Nephron (organoid): ENCODE results near the gene RHOJ.
A peak's percentile ranks its signal among the peaks of the same experiment; 100 is the strongest.

ENCODE experiments used
- H3K27ac Mint-ChIP-seq, 3 experiments: 2 replicates each; pipeline ENCODE4 v1.8.0; 2020; ENCODE audit warnings: mixed read lengths in 3 of 3, mild to moderate bottlenecking in 2 of 3, moderate library complexity in 1 of 3
- H3K27me3 Mint-ChIP-seq: 2 replicates; pipeline ENCODE4 v1.8.0; 2021; ENCODE audit warnings: low read depth, mild to moderate bottlenecking, moderate library complexity, mixed read lengths
- H3K36me3 Mint-ChIP-seq: 2 replicates; pipeline ENCODE4 v1.8.0; 2020; ENCODE audit warnings: low read depth, mixed read lengths
- H3K4me1 Mint-ChIP-seq: 2 replicates; pipeline ENCODE4 v1.8.0; 2020; ENCODE audit warnings: mixed read lengths
- H3K4me3 Mint-ChIP-seq, 3 experiments: 2 replicates each; pipeline ENCODE4 v1.8.0; 2020; ENCODE audit warnings: mild to moderate bottlenecking in 3 of 3, mixed read lengths in 3 of 3, moderate library complexity in 2 of 3
- H3K9me3 Mint-ChIP-seq: 2 replicates; pipeline ENCODE4 v1.8.0; 2020; ENCODE audit warnings: mixed read lengths
- TF ChIP-seq, protein P1 (sequence below), 3 experiments: fragments of 200-600 bp; sonication (generic); IDR thresholded peaks; one replicate each; pipeline ENCODE4 v1.5.0; 2021; ENCODE audit warnings: antibody characterized with exemption in 3 of 3; ENCODE audit not compliant: unreplicated experiment in 3 of 3

The RHOJ gene

GRCh38 chr14:63266106-63266505 is 61.9 kb downstream of the RHOJ start:
- H3K4me1 Mint-ChIP-seq: peaks cover 32% of the 10 kb centered on the region
- no peaks in the 10 kb centered on the region for H3K27me3 Mint-ChIP-seq
- H3K9me3 Mint-ChIP-seq: peaks cover 8% of the 10 kb centered on the region
- peak overlapping the region in 2 of 3 experiments; percentile 49 to 69 for H3K27ac Mint-ChIP-seq
- peaks cover 10% of the 10 kb centered on the region for H3K36me3 Mint-ChIP-seq
- H3K4me3 Mint-ChIP-seq: peak overlapping the region in 1 of 3 experiments; percentile 14
- TF ChIP-seq, protein P1, sequence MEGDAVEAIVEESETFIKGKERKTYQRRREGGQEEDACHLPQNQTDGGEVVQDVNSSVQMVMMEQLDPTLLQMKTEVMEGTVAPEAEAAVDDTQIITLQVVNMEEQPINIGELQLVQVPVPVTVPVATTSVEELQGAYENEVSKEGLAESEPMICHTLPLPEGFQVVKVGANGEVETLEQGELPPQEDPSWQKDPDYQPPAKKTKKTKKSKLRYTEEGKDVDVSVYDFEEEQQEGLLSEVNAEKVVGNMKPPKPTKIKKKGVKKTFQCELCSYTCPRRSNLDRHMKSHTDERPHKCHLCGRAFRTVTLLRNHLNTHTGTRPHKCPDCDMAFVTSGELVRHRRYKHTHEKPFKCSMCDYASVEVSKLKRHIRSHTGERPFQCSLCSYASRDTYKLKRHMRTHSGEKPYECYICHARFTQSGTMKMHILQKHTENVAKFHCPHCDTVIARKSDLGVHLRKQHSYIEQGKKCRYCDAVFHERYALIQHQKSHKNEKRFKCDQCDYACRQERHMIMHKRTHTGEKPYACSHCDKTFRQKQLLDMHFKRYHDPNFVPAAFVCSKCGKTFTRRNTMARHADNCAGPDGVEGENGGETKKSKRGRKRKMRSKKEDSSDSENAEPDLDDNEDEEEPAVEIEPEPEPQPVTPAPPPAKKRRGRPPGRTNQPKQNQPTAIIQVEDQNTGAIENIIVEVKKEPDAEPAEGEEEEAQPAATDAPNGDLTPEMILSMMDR (IDR thresholded peaks at IDR 0.05; ENCODE audit: unreplicated experiment in 3 of 3): no peak

GRCh38 chr14:63267171-63267570 is 62.9 kb downstream of the RHOJ start:
- H3K4me1 Mint-ChIP-seq: peaks cover 32% of the 10 kb centered on the region
- no peaks in the 10 kb centered on the region for H3K27me3 Mint-ChIP-seq
- peaks cover 8% of the 10 kb centered on the region for H3K9me3 Mint-ChIP-seq
- H3K27ac Mint-ChIP-seq: peak overlapping the region in 1 of 3 experiments; percentile 49
- H3K4me3 Mint-ChIP-seq: no peak overlapping the region
- H3K36me3 Mint-ChIP-seq: peaks cover 10% of the 10 kb centered on the region
- TF ChIP-seq, protein P1 (IDR thresholded peaks at IDR 0.05; ENCODE audit: unreplicated experiment in 3 of 3): no peak

GRCh38 chr14:63268771-63269170 is 64.5 kb downstream of the RHOJ start:
- TF ChIP-seq, protein P1 (IDR thresholded peaks at IDR 0.05; ENCODE audit: unreplicated experiment in 3 of 3): no peak
- Mint-ChIP-seq H3K4me3 (no peak overlapping the region), H3K9me3 (peaks cover 8% of the 10 kb centered on the region), H3K4me1 (peaks cover 33% of the 10 kb centered on the region), H3K27me3 (no peaks in the 10 kb centered on the region), H3K27ac (no peak overlapping the region), H3K36me3 (peaks cover 10% of the 10 kb centered on the region)

DNA sequence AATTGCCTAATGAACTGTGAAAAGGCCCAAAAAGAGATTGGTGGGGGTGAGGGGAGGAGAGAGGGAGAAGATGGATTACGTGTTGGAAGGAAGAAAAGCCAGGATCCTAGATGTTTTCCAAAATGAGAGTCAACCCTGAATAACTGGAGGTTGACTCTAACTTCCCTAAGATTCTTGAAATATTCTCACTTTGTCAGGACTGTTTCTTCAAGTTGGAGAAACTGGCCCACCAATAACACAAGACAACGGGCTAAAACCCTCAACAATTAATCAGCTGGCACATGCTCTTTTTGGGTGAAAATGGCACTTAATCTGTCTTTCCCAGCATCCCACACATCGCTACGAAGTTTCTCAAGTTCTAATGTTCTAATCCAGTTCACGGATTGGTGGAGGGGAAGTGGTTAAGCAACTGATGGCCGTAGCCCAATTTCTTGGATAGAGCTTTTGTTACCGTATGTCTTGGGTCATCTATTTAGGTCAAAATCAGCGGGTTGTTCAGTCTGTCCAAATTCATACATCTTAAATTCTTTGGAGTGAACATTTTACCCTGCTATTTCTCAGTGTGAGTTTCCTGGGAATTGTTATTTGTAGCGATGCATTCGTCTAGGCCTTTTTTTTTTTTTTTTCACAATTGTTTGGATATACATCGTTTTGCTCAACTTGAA is 65.5 kb downstream of the RHOJ start:
- Mint-ChIP-seq H3K4me1 (peaks cover 42% of the 10 kb centered on the region), H3K36me3 (peaks cover 10% of the 10 kb centered on the region), H3K27me3 (no peaks in the 10 kb centered on the region), H3K27ac (peak overlapping the region in 1 of 3 experiments; percentile 66), H3K4me3 (no peak overlapping the region), H3K9me3 (peaks cover 6% of the 10 kb centered on the region)
- TF ChIP-seq, protein P1 (IDR thresholded peaks at IDR 0.05; ENCODE audit: unreplicated experiment in 3 of 3): no peak

DNA sequence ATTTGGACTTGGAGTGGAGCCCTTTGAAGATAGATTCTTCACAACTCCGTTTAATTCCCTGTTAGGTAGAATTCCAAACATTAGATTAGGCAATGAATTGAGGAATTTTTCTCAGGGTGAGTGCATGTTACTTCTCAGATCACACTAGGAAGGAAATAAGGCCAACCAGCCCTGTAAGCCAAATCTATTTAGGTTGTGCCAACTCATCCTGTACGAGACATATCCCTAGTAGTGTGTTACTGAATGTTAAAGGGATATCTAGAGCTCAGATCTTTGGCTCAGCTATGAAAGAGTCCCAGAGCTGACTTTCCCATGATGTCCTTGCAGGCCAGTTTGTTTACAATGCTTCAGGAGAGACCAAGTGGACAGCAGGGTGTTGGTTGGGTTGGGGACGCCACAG is 68.9 kb downstream of the RHOJ start:
- Mint-ChIP-seq H3K9me3 (no peaks in the 10 kb centered on the region), H3K4me1 (peaks cover 20% of the 10 kb centered on the region), H3K27me3 (no peaks in the 10 kb centered on the region), H3K36me3 (peaks cover 10% of the 10 kb centered on the region), H3K27ac (no peak overlapping the region), H3K4me3 (no peak overlapping the region)
- TF ChIP-seq, protein P1 (IDR thresholded peaks at IDR 0.05; ENCODE audit: unreplicated experiment in 3 of 3): no peak
